Measurements from ENCODE around the gene TRERF1. TPM values are rescaled to one million over a fixed set of nuclear protein-coding genes. Genes with fewer than 3 reads are reported as not detected.
A peak's percentile ranks its signal among the peaks of the same experiment; 100 is the strongest.

Gene TRERF1
- total and polyA plus RNA-seq, 2 of the 8 experiments (the other 6 are each of a cell fraction or from before 2014, with no cell fraction given), result 10.8 to 21.5 TPM

GRCh38 chr6:42280966-42281533, 170.7 kb downstream of the TRERF1 start:
- H3K23me2 ChIP-seq (ENCODE audit: low read depth, low read length), result no peaks in the 10 kb centered on the region
- peaks cover 0 to 4% of the 10 kb centered on the region in 2 experiments for H4K20me1 ChIP-seq (replicated peaks in 1 of 2; ENCODE audit: control insufficient read depth in 1 of 2, insufficient read depth in 2 of 2, low read length in 2 of 2)
- H3K4ac ChIP-seq (replicated peaks; ENCODE audit: insufficient read length, low read depth, low read length), result no peak overlapping the region
- H2BK20ac ChIP-seq (ENCODE audit: low read length), result no peak overlapping the region
- H4K91ac ChIP-seq (replicated peaks; ENCODE audit: insufficient read length, low read length), result no peak overlapping the region
- H2AK5ac ChIP-seq (ENCODE audit: low read depth, low read length), result no peak overlapping the region
- DNase-seq (ENCODE audit: low read depth in 1 of 2, low spot score in 2 of 2) (no peak), FAIRE-seq (no peak)
- no peak overlapping the region for H2BK120ac ChIP-seq (replicated peaks; ENCODE audit: low read depth, low read length)
- H3K4me3 ChIP-seq (ENCODE audit: extremely low read depth in 1 of 4, insufficient read depth in 2 of 4, low read depth in 3 of 4, low read length in 4 of 4), result no peak overlapping the region
- no peak overlapping the region for H4K5ac ChIP-seq (ENCODE audit: insufficient read length, low read depth, low read length)
- H3K36me3 ChIP-seq (ENCODE audit: control insufficient read depth in 2 of 4, insufficient read depth in 4 of 4, low read length in 3 of 4), result no peaks in the 10 kb centered on the region
- ChIA-PET CTCF (ENCODE audit: partially characterized antibody) (interaction anchor here (0.6 to 1.4 kb wide), 7 partner anchors 10 to 855 kb away, joined by 3 to 5 read pairs (median 3); no protein-coding TSS in a partner anchor), POLR2A (ENCODE audit: partially characterized antibody) (no interaction called here)
- 88% methylated on average over 5 of the region's 5 CpGs; no CpG with 5 or more reads in 1 of the 2 experiments for WGBS, 2 experiments (ENCODE audit: extremely low coverage in 1 of 2, insufficient coverage in 1 of 2, insufficient read length in 1 of 2, insufficient replicate concordance in 2 of 2, low coverage in 1 of 2, low lambda C conversion rate in 2 of 2, missing lambda C conversion rate in 1 of 2)
- no peak for TF ChIP-seq CTCF (IDR thresholded peaks at IDR 0.05; ENCODE audit: control extremely low read depth in 1 of 3, insufficient read depth in 1 of 3, low read depth in 1 of 3, low read length in 3 of 3)
- no peak for TF ChIP-seq GTF2F1 (IDR thresholded peaks at IDR 0.05; ENCODE audit: borderline replicate concordance, low read depth, low read length)
- TF ChIP-seq SP1 (IDR thresholded peaks at IDR 0.05; ENCODE audit: low read depth, low read length), result no peak
- TF ChIP-seq GABPA (IDR thresholded peaks at IDR 0.05; ENCODE audit: borderline replicate concordance, insufficient read depth, low read length), result no peak
- TF ChIP-seq POLR2AphosphoS5 (IDR thresholded peaks at IDR 0.05; ENCODE audit: low read depth, low read length), result no peak
- no peak for TF ChIP-seq CHD1 (IDR thresholded peaks at IDR 0.05; ENCODE audit: low read depth, low read length)
- no peak for TF ChIP-seq MAFK (IDR thresholded peaks at IDR 0.05; ENCODE audit: low read depth, low read length)
- H2AFZ ChIP-seq (ENCODE audit: low read length), result no peak overlapping the region
- no peak overlapping the region for H4K8ac ChIP-seq (ENCODE audit: extremely low read depth, insufficient read depth, low read length)
- no peak overlapping the region for H2BK15ac ChIP-seq (ENCODE audit: low read length)
- H3K4me1 ChIP-seq (replicated peaks in 1 of 4; ENCODE audit: control insufficient read depth in 3 of 4, insufficient read depth in 4 of 4, low read length in 3 of 4), result peaks cover 0 to 15% (median 3%) of the 10 kb centered on the region in 4 experiments; a peak in 3 of 7 replicates
- H3K18ac ChIP-seq (ENCODE audit: extremely low read depth, low read length), result no peak overlapping the region
- H2BK12ac ChIP-seq (ENCODE audit: low read depth, low read length), result no peak overlapping the region
- H3K4me2 ChIP-seq (ENCODE audit: insufficient read depth in 1 of 2, low read depth in 2 of 2, low read length in 2 of 2), result no peak overlapping the region
- no peak overlapping the region for H3K9ac ChIP-seq (replicated peaks in 1 of 4; ENCODE audit: extremely low read depth in 1 of 4, low read depth in 3 of 4, low read length in 3 of 4)
- H3K9me3 ChIP-seq (ENCODE audit: insufficient read depth in 2 of 2, low read depth in 1 of 2, low read length in 1 of 2), result 0 out of 4 replicates have a peak, but pooled peaks cover 0 to 3% of the 10 kb centered on the region in 2 experiments
- H2BK5ac ChIP-seq (ENCODE audit: low read depth, low read length), result 0 out of 2 replicates have a peak overlapping the region, but pooled peaks have one; percentile 32
- no peak overlapping the region for H3K27ac ChIP-seq (ENCODE audit: low read depth, low read length)
- no peak overlapping the region for H3K23ac ChIP-seq (ENCODE audit: insufficient read length)
- no peak overlapping the region for H3K56ac ChIP-seq (replicated peaks; ENCODE audit: insufficient read length, low read depth, low read length)
- H3K14ac ChIP-seq (ENCODE audit: insufficient read length), result no peak overlapping the region
- no peaks in the 10 kb centered on the region for H3K27me3 ChIP-seq (replicated peaks in 1 of 4; ENCODE audit: control insufficient read depth in 3 of 4, extremely low read depth in 1 of 4, insufficient read depth in 3 of 4, low read length in 3 of 4)
- H3K79me2 ChIP-seq (ENCODE audit: control insufficient read depth in 1 of 2, insufficient read depth in 2 of 2, low read length in 2 of 2), result peaks cover 0 to 23% of the 10 kb centered on the region in 2 experiments; a peak in 3 of 4 replicates
- H3K79me1 ChIP-seq (ENCODE audit: low read depth, low read length), result peaks cover 12% of the 10 kb centered on the region

All from H1 (cell line).